Measurements from ENCODE around the gene ERP44. TPM values are rescaled to one million over a fixed set of nuclear protein-coding genes. Genes with fewer than 3 reads are reported as not detected.

ERP44 gene
- total RNA-seq, 4 donors from 2014 or later: 7.6 to 21.9 (median 12.6) TPM

- Histone ChIP-seq H3K27me3 (no peaks in the 10 kb centered on the region), H3K4me3 (no peak overlapping the region), H3K27ac (no peak overlapping the region), H3K36me3 (no peaks in the 10 kb centered on the region), H3K4me1 (no peaks in the 10 kb centered on the region), H3K9me3 (no peaks in the 10 kb centered on the region)
- no peak for DNase-seq
- TF ChIP-seq CTCF (IDR thresholded peaks at IDR 0.05): no peak
- no peak for TF ChIP-seq POLR2A (IDR thresholded peaks at IDR 0.05)
- intact Hi-C loops (cut with DNase I; ENCODE audit: low total_unique reads): no loop called here
These were observed 7.2 kb downstream of the ERP44 start for GRCh38 chr9:100091650-100092049.

DNA sequence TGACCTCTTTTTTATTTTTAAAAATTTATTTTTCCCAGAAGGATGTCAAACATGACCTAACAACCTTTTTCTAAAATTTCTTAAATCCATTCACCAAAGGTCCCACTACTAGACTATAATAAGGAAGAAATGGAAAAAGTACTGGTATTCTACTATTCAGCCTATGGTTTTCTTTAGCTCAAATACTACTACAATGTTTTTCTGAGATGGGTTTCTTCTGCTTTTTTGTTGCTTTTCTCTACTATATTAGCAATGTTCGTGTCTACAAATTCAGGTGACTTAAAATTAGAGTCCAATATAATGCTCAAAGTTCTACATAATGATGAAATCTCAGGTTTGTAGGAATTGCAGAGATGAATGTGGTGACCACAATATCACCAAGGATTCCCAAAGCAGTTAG lies 7.9 kb downstream of the ERP44 start:
- H3K4me1 ChIP-seq: no peaks in the 10 kb centered on the region
- no peaks in the 10 kb centered on the region for H3K36me3 ChIP-seq
- H3K27me3 ChIP-seq: no peaks in the 10 kb centered on the region
- H3K27ac ChIP-seq: no peak overlapping the region
- intact Hi-C loops (cut with DNase I; ENCODE audit: low total_unique reads): no loop called here
- H3K9me3 ChIP-seq: no peaks in the 10 kb centered on the region
- DNase-seq: no peak
- TF ChIP-seq CTCF (IDR thresholded peaks at IDR 0.05) (no peak), POLR2A (IDR thresholded peaks at IDR 0.05) (no peak)
- H3K4me3 ChIP-seq: no peak overlapping the region

DNA sequence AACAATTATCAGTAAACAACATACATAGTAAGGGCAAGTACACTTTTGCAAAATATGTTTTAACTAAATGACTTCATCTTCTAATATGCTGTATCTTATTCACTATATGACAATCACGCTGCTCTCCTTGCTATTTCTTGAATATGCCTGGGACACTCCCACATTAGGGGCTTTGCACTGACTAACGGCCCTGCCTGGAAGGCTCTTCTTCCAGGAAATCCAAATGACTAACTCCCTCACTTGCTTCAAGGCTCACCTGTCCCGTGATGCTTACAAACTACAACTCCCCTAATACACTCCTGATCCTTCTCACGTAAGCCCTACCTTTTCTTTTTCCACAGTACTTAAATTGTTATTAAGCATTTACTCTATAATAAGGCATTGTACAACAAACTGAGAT lies 10.6 kb downstream of the ERP44 start:
- intact Hi-C loops (cut with DNase I; ENCODE audit: low total_unique reads): no loop called here
- DNase-seq: no peak
- TF ChIP-seq CTCF (IDR thresholded peaks at IDR 0.05) (no peak), POLR2A (IDR thresholded peaks at IDR 0.05) (no peak)
- H3K4me3 ChIP-seq: no peak overlapping the region
- H3K9me3 ChIP-seq: no peaks in the 10 kb centered on the region
- H3K4me1 ChIP-seq: no peaks in the 10 kb centered on the region
- no peak overlapping the region for H3K27ac ChIP-seq
- no peaks in the 10 kb centered on the region for H3K27me3 ChIP-seq
- H3K36me3 ChIP-seq: no peaks in the 10 kb centered on the region

- Histone ChIP-seq H3K27me3 (no peaks in the 10 kb centered on the region), H3K4me1 (no peaks in the 10 kb centered on the region), H3K4me3 (no peak overlapping the region), H3K9me3 (no peaks in the 10 kb centered on the region), H3K27ac (no peak overlapping the region), H3K36me3 (no peaks in the 10 kb centered on the region)
- intact Hi-C loops (cut with DNase I; ENCODE audit: low total_unique reads): no loop called here
- DNase-seq: no peak
- TF ChIP-seq CTCF (IDR thresholded peaks at IDR 0.05) (no peak), POLR2A (IDR thresholded peaks at IDR 0.05) (no peak)
These were observed 11.6 kb downstream of the ERP44 start for GRCh38 chr9:100087218-100087617.

GRCh38 chr9:100086097-100086635 lies 12.6 kb downstream of the ERP44 start:
- H3K9me3 ChIP-seq: no peaks in the 10 kb centered on the region
- H3K4me1 ChIP-seq: no peaks in the 10 kb centered on the region
- TF ChIP-seq POLR2A (IDR thresholded peaks at IDR 0.05): no peak
- TF ChIP-seq CTCF (IDR thresholded peaks at IDR 0.05): no peak
- no peak overlapping the region for H3K4me3 ChIP-seq
- no peaks in the 10 kb centered on the region for H3K36me3 ChIP-seq
- no peak for DNase-seq
- H3K27me3 ChIP-seq: no peaks in the 10 kb centered on the region
- intact Hi-C loops (cut with DNase I; ENCODE audit: low total_unique reads): no loop called here
- no peak overlapping the region for H3K27ac ChIP-seq
